CD14-positive monocyte (primary cell): ENCODE measurements around the gene RIOK3. TPM values are rescaled to one million over a fixed set of nuclear protein-coding genes. Genes with fewer than 3 reads are reported as not detected.
A peak's percentile ranks its signal among the peaks of the same experiment; 100 is the strongest.

Experiments
- DNase-seq, 3 donors: peaks; one replicate each; pipeline ENCODE4 v3.0.0-alpha.2; 2011 to 2022
- H2AFZ ChIP-seq: 2 replicates; pipeline ENCODE4 v1.6.0; 2012; ENCODE audit warnings: mild to moderate bottlenecking, low read depth, low read length, inconsistent platforms; ENCODE audit not compliant: insufficient read depth, poor library complexity, severe bottlenecking
- H3K27ac ChIP-seq, 2 donors: 1 replicate in 1 of 2; 2 replicates in 1 of 2; pipeline ENCODE4 v1.5.1; 2012 to 2013; ENCODE audit warnings: low read length in 2 of 2, control low read depth in 1 of 2, inconsistent platforms in 1 of 2, low read depth in 1 of 2, mild to moderate bottlenecking in 1 of 2
- H3K27me3 ChIP-seq, 2 donors: one replicate each; pipeline versions ENCODE4 v1.6.0 to v1.6.1; 2011 to 2013; ENCODE audit warnings: low read length in 2 of 2; ENCODE audit not compliant: control insufficient read depth in 2 of 2, insufficient read depth in 2 of 2
- H3K36me3 ChIP-seq, 2 donors: replicated peaks in 1 of 2; 1 replicate in 1 of 2; 2 replicates in 1 of 2; pipeline versions ENCODE4 v1.5.1 to v1.6.1; 2012 to 2013; ENCODE audit warnings: low read length in 2 of 2, control low read depth in 1 of 2, inconsistent platforms in 1 of 2, mild to moderate bottlenecking in 1 of 2; ENCODE audit not compliant: insufficient read depth in 2 of 2, control insufficient read depth in 1 of 2
- H3K4me1 ChIP-seq, 2 donors: 1 replicate in 1 of 2; 2 replicates in 1 of 2; pipeline versions ENCODE4 v1.5.1 to v1.6.1; 2012 to 2013; ENCODE audit warnings: low read length in 2 of 2, control low read depth in 1 of 2, inconsistent platforms in 1 of 2, mild to moderate bottlenecking in 1 of 2, moderate library complexity in 1 of 2; ENCODE audit not compliant: insufficient read depth in 2 of 2, control insufficient read depth in 1 of 2
- H3K4me2 ChIP-seq: replicated peaks from 2 replicates; pipeline ENCODE3; 2012; ENCODE audit warnings: low read length, moderate library complexity, mild to moderate bottlenecking; ENCODE audit not compliant: poor library complexity, severe bottlenecking; ENCODE audit errors: extremely low read depth
- H3K4me3 ChIP-seq, 3 experiments: fragments of 200-600 bp in 1 of 3; sonication (generic) in 1 of 3; replicated peaks in 1 of 3; 1 replicate in 2 of 3; 2 replicates in 1 of 3; pipeline ENCODE4 v1.5.1; 2011 to 2013; ENCODE audit warnings: low read length in 3 of 3, mild to moderate bottlenecking in 3 of 3, control low read depth in 2 of 3, low read depth in 2 of 3, inconsistent platforms in 1 of 3, moderate library complexity in 1 of 3
- H3K79me2 ChIP-seq: 2 replicates; pipeline ENCODE4 v1.6.0; 2012; ENCODE audit warnings: mild to moderate bottlenecking, control low read depth, inconsistent platforms, low read length, moderate library complexity; ENCODE audit not compliant: insufficient read depth
- H3K9ac ChIP-seq: 2 replicates; pipeline ENCODE4 v1.6.0; 2017; ENCODE audit warnings: low read length, mild to moderate bottlenecking; ENCODE audit not compliant: insufficient read depth, poor library complexity, severe bottlenecking
- H3K9me3 ChIP-seq, 2 donors: replicated peaks in 1 of 2; 1 replicate in 1 of 2; 2 replicates in 1 of 2; pipeline versions ENCODE4 v1.5.1 to v1.6.1; 2012 to 2013; ENCODE audit warnings: low read length in 2 of 2, control low read depth in 1 of 2; ENCODE audit not compliant: control insufficient read depth in 1 of 2, insufficient read depth in 1 of 2
- H4K20me1 ChIP-seq: 2 replicates; pipeline ENCODE4 v1.6.0; 2012; ENCODE audit warnings: mild to moderate bottlenecking, low read length, control low read depth, moderate library complexity; ENCODE audit not compliant: insufficient read depth
- H3K27ac Mint-ChIP-seq, 7 donors: one replicate each; pipeline ENCODE4 v1.8.0; 2020; ENCODE audit warnings: mild to moderate bottlenecking in 7 of 7, mixed read lengths in 7 of 7, moderate library complexity in 6 of 7, inconsistent platforms in 2 of 7
- H3K27me3 Mint-ChIP-seq, 3 donors: one replicate each; pipeline ENCODE4 v1.8.0; 2021 to 2022; ENCODE audit warnings: low read depth in 3 of 3, mild to moderate bottlenecking in 3 of 3, mixed read lengths in 3 of 3, moderate library complexity in 3 of 3, inconsistent platforms in 1 of 3
- H3K36me3 Mint-ChIP-seq, 2 donors: one replicate each; pipeline ENCODE4 v1.8.0; 2020; ENCODE audit warnings: mixed read lengths in 2 of 2, inconsistent platforms in 1 of 2, mild to moderate bottlenecking in 1 of 2
- H3K4me1 Mint-ChIP-seq: one replicate; pipeline ENCODE4 v1.8.0; 2020; ENCODE audit warnings: mild to moderate bottlenecking, mixed read lengths
- H3K4me3 Mint-ChIP-seq, 2 donors: one replicate each; pipeline ENCODE4 v1.8.0; 2020; ENCODE audit warnings: mild to moderate bottlenecking in 2 of 2, mixed read lengths in 2 of 2, moderate library complexity in 1 of 2
- H3K9me3 Mint-ChIP-seq, 7 donors: one replicate each; pipeline ENCODE4 v1.8.0; 2020 to 2022; ENCODE audit warnings: mixed read lengths in 7 of 7, mild to moderate bottlenecking in 6 of 7, moderate library complexity in 6 of 7, inconsistent platforms in 2 of 7
- WGBS: methylation state at CpG from one replicate; pipeline ENCODE4 v1.1.5; 2013; ENCODE audit warnings: missing lambda C conversion rate; ENCODE audit not compliant: insufficient coverage; 5-methylcytosine and 5-hydroxymethylcytosine counted together
- intact Hi-C, 2 donors: fragments of 100-400 bp; cut with micrococcal nuclease; formaldehyde crosslinking; loops; one replicate each; pipeline versions ENCODE4 v1.15.0 to v1.15.1; 2023
- polyA minus RNA-seq: library from RNA; depleted of rRNA, polyadenylated mRNA; stranded (reverse); fragments of >200 nt; gene quantifications from 2 replicates; pipeline ENCODE4 v1.2.3, GENCODE V29; 2012
- polyA plus RNA-seq, 3 donors: library from polyadenylated mRNA; depleted of rRNA in 1 of 3; unstranded in 2 of 3; stranded (reverse) in 1 of 3; fragments of 300-500 nt in 2 of 3; fragments of >200 nt in 1 of 3; fragmentation: Illumina TruSeq in 2 of 3; gene quantifications; 1 replicate in 2 of 3; 2 replicates in 1 of 3; pipeline ENCODE4 v1.2.3, GENCODE V29; 2012 to 2021
- total RNA-seq, 12 experiments: library from RNA in 1 of 12; stranded (reverse) in 1 of 12; fragments of 120-200 nt in 1 of 12; gene quantifications; one replicate each; pipeline ENCODE4 v1.2.4 and lab custom pipeline; 2013 to 2026; ENCODE audit warnings: mixed read lengths in 6 of 12, inconsistent platforms in 1 of 12
- TF ChIP-seq, protein P1 (sequence below): fragments of 200-600 bp; IDR thresholded peaks from one replicate; pipeline ENCODE4 v1.8.0; 2022; ENCODE audit warnings: antibody characterized with exemption, mild to moderate bottlenecking

Gene RIOK3, protein sequence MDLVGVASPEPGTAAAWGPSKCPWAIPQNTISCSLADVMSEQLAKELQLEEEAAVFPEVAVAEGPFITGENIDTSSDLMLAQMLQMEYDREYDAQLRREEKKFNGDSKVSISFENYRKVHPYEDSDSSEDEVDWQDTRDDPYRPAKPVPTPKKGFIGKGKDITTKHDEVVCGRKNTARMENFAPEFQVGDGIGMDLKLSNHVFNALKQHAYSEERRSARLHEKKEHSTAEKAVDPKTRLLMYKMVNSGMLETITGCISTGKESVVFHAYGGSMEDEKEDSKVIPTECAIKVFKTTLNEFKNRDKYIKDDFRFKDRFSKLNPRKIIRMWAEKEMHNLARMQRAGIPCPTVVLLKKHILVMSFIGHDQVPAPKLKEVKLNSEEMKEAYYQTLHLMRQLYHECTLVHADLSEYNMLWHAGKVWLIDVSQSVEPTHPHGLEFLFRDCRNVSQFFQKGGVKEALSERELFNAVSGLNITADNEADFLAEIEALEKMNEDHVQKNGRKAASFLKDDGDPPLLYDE
- 104 TPM for total RNA-seq (2013)
- polyA plus RNA-seq: 10 to 100 TPM; 50.9 to 79.7 (median 62.2) TPM
- 32.7 and 36.9 TPM in 2 replicates for polyA minus RNA-seq
- total RNA-seq (lab: John Stamatoyannopoulos, UW): 113 to 450 (median 279) reads per million in 11 experiments

DNA sequence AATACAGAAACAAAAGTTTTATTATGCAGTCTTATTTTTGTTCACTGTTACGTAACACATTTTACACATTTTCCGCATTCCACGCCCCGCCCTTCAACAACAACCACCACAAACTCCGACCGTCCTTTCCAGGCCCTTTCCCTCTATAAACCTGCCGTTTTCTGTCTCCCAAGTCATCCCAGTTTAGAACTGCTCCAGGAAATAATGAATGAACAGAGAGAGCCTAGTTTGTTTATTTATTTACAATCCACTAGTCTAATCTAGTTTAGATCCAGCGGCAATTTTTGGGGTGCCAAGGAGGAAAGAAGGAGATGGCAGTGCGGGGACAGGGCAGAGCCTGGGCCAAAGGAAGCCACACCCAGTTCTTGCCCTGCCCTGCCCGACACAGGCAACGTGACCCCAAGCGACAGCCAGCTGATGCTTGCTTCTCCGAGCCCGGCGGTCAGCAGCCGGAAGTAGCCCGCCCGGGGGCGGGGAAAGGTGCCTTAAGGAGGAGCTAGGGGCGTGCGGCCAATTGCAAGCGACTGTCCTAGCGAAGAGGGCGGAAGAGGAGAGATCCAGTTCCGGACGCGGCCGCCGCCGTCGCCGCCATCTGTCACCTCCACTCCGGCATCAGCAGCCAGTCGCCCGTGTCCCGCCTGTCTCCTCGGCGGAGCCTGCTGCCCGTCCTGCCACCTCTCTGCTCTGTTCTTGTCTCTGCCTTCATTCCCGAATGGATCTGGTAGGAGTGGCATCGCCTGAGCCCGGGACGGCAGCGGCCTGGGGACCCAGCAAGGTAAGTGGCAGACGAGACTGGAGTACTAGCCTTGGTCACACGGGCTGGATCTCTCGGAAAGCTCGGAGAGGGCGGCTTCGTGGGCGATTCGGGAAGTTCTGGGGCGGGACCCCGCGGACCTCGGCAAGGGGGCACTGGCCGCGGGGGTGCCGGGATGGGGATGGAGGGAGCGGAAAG lies at the start of gene RIOK3:
Gene RIOK3 (plus strand): TSS at position 560 of the 952 bp plus-strand sequence. CDS start 153 bp downstream, at position 713.
- Histone ChIP-seq H3K9ac (peak within 1 kb of the TSS; percentile 98), H3K4me3 (peak within 1 kb of the TSS; percentile 80 to 99 (median 92)), H3K27me3 (no peaks in the 10 kb centered on the region), H3K79me2 (peaks cover 50% of the 10 kb centered on the region), H4K20me1 (peaks cover 38% of the 10 kb centered on the region), H2AFZ (peak within 1 kb of the TSS; percentile 68), H3K27ac (peak within 1 kb of the TSS; percentile 80 to 98), H3K36me3 (peaks cover 0 to 14% of the 10 kb centered on the region in 2 donors), H3K4me2 (peak within 1 kb of the TSS; percentile 80), H3K9me3 (no peaks in the 10 kb centered on the region), H3K4me1 (peaks cover 29 to 60% of the 10 kb centered on the region in 2 donors)
- Mint-ChIP-seq H3K4me1 (peaks cover 53% of the 10 kb centered on the region), H3K27ac (peak within 1 kb of the TSS; percentile 93 to 99 (median 99)), H3K4me3 (peak within 1 kb of the TSS; percentile 99), H3K36me3 (peaks cover 13 to 26% of the 10 kb centered on the region in 2 donors), H3K27me3 (no peaks in the 10 kb centered on the region), H3K9me3 (peaks cover 0 to 5% (median 0%) of the 10 kb centered on the region in 7 donors)
- TF ChIP-seq, protein P1, sequence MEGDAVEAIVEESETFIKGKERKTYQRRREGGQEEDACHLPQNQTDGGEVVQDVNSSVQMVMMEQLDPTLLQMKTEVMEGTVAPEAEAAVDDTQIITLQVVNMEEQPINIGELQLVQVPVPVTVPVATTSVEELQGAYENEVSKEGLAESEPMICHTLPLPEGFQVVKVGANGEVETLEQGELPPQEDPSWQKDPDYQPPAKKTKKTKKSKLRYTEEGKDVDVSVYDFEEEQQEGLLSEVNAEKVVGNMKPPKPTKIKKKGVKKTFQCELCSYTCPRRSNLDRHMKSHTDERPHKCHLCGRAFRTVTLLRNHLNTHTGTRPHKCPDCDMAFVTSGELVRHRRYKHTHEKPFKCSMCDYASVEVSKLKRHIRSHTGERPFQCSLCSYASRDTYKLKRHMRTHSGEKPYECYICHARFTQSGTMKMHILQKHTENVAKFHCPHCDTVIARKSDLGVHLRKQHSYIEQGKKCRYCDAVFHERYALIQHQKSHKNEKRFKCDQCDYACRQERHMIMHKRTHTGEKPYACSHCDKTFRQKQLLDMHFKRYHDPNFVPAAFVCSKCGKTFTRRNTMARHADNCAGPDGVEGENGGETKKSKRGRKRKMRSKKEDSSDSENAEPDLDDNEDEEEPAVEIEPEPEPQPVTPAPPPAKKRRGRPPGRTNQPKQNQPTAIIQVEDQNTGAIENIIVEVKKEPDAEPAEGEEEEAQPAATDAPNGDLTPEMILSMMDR: no peak
- DNase-seq: peak; percentile 98 to 99 (median 98)
- under 1% methylated on average over 52 of the region's 60 CpGs for WGBS
- intact Hi-C loops: loop anchor here (5.0 to 10.0 kb wide), 2 partner anchors 49 to 132 kb away; partner anchors contain the start of genes NPC1 (in 1 of the 2) and RMC1 (in 1 of the 2)
